WTC11 (cell line): ENCODE results near the gene MGAT3.

Experiments used
- ATF3 ChIP-seq: sonication (generic); formaldehyde crosslinking; conservative IDR thresholded peaks from 2 replicates; pipeline ENCODE4 v1.8.1; 2022; ENCODE audit warnings: mild to moderate bottlenecking, missing genetic modification reagents
- CBFB ChIP-seq: sonication (generic); formaldehyde crosslinking; IDR thresholded peaks from 2 replicates; pipeline ENCODE4 v1.8.1; 2022; ENCODE audit warnings: mild to moderate bottlenecking, low read depth, missing genetic modification reagents
- CREM ChIP-seq: sonication (generic); formaldehyde crosslinking; IDR thresholded peaks from 2 replicates; pipeline ENCODE4 v1.8.1; 2022; ENCODE audit warnings: mild to moderate bottlenecking, missing genetic modification reagents, moderate library complexity
- ETV6 ChIP-seq: sonication (generic); formaldehyde crosslinking; IDR thresholded peaks from 2 replicates; pipeline ENCODE4 v1.8.1; 2022; ENCODE audit warnings: mild to moderate bottlenecking, missing genetic modification reagents
- JUN ChIP-seq: sonication (generic); formaldehyde crosslinking; IDR thresholded peaks from 2 replicates; pipeline ENCODE4 v1.8.0; 2023; ENCODE audit warnings: mild to moderate bottlenecking, missing genetic modification reagents
- MAX ChIP-seq: sonication (generic); formaldehyde crosslinking; IDR thresholded peaks from 2 replicates; pipeline ENCODE4 v1.8.0; 2022; ENCODE audit warnings: mild to moderate bottlenecking, missing genetic modification reagents
- SP1 ChIP-seq: sonication (generic); formaldehyde crosslinking; conservative IDR thresholded peaks from 2 replicates; pipeline ENCODE4 v1.8.1; 2022; ENCODE audit warnings: missing genetic modification reagents
- TF ChIP-seq, protein P1 (sequence below): fragments of 200-600 bp; IDR thresholded peaks from 2 replicates; pipeline ENCODE4 v1.8.0; 2022; ENCODE audit warnings: antibody characterized with exemption
- TF ChIP-seq, protein P2 (sequence below): sonication (generic); formaldehyde crosslinking; IDR thresholded peaks from 2 replicates; pipeline ENCODE4 v1.8.0; 2022; ENCODE audit warnings: mild to moderate bottlenecking, missing genetic modification reagents

DNA sequence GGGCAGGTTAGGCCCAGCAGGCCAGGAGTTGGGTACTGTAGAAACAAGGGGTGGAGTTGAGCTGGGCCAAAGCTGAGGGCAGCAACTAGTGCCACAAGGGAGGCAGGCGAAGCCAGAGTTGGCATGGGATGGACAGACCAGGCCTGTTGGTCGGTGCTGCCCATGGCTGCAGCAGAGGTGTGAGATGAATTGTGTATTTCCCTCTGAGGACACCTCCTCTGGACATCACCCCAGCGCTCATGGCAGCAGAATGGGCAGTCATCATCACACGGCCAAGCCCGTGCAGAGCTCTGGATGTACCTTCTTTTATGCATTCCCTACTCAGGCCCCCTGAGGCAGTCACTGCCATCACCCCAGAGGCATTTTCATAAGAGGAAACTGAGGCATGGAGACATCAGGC, 36.9 kb upstream of the MGAT3 start:
- TF ChIP-seq, protein P1, sequence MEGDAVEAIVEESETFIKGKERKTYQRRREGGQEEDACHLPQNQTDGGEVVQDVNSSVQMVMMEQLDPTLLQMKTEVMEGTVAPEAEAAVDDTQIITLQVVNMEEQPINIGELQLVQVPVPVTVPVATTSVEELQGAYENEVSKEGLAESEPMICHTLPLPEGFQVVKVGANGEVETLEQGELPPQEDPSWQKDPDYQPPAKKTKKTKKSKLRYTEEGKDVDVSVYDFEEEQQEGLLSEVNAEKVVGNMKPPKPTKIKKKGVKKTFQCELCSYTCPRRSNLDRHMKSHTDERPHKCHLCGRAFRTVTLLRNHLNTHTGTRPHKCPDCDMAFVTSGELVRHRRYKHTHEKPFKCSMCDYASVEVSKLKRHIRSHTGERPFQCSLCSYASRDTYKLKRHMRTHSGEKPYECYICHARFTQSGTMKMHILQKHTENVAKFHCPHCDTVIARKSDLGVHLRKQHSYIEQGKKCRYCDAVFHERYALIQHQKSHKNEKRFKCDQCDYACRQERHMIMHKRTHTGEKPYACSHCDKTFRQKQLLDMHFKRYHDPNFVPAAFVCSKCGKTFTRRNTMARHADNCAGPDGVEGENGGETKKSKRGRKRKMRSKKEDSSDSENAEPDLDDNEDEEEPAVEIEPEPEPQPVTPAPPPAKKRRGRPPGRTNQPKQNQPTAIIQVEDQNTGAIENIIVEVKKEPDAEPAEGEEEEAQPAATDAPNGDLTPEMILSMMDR, result no peak
- TF ChIP-seq MAX (CRISPR knock-in tag) (no peak), ATF3 (CRISPR knock-in tag) (no peak), SP1 (CRISPR knock-in tag) (no peak), JUN (CRISPR knock-in tag) (no peak), CREM (no peak), ETV6 (CRISPR knock-in tag) (no peak), CBFB (CRISPR knock-in tag) (no peak)
- TF ChIP-seq, protein P2, sequence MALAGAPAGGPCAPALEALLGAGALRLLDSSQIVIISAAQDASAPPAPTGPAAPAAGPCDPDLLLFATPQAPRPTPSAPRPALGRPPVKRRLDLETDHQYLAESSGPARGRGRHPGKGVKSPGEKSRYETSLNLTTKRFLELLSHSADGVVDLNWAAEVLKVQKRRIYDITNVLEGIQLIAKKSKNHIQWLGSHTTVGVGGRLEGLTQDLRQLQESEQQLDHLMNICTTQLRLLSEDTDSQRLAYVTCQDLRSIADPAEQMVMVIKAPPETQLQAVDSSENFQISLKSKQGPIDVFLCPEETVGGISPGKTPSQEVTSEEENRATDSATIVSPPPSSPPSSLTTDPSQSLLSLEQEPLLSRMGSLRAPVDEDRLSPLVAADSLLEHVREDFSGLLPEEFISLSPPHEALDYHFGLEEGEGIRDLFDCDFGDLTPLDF, result no peak
